Gastrocnemius medialis (tissue), 4 donors: ENCODE measurements around the gene FNDC3B. TPM values are rescaled to one million over a fixed set of nuclear protein-coding genes. Genes with fewer than 3 reads are reported as not detected.

Experiments used
- ATAC-seq, 2 donors: fragments of 150-250 bp; one replicate each; pipeline ENCODE4 v1.9.1; 2016
- DNase-seq, 2 donors: peaks; one replicate each; pipeline ENCODE4 v3.0.0-alpha.2; 2019
- H3K27ac ChIP-seq, 4 donors: fragments of 200-600 bp; sonication (generic); 1 replicate in 1 of 4; 2 replicates in 3 of 4; pipeline ENCODE4 v1.5.1; 2016 to 2018; ENCODE audit warnings: mild to moderate bottlenecking in 2 of 4, moderate library complexity in 1 of 4
- H3K27me3 ChIP-seq, 3 donors: fragments of 200-600 bp; sonication (generic) in 2 of 3; 1 replicate in 1 of 3; 2 replicates in 2 of 3; pipeline versions ENCODE4 v1.5.1 to v1.6.0; 2016 to 2019; ENCODE audit warnings: mild to moderate bottlenecking in 1 of 3, moderate library complexity in 1 of 3
- H3K36me3 ChIP-seq, 2 donors: fragments of 200-600 bp; sonication (generic) in 1 of 2; one replicate each; pipeline ENCODE4 v1.5.1; 2017 to 2018
- H3K4me1 ChIP-seq, 2 donors: fragments of 200-600 bp; sonication (generic) in 1 of 2; one replicate each; pipeline ENCODE4 v1.5.1; 2016 to 2017; ENCODE audit warnings: mild to moderate bottlenecking in 2 of 2
- H3K4me3 ChIP-seq, 4 donors: fragments of 200-600 bp; sonication (generic) in 3 of 4; 1 replicate in 1 of 4; 2 replicates in 3 of 4; pipeline ENCODE4 v1.5.1; 2016 to 2019; ENCODE audit warnings: mild to moderate bottlenecking in 2 of 4
- H3K9me3 ChIP-seq, 3 donors: fragments of 200-600 bp; sonication (generic) in 2 of 3; 1 replicate in 1 of 3; 2 replicates in 2 of 3; pipeline ENCODE4 v1.5.1; 2016 to 2019
- POLR2A ChIP-seq, 2 donors: fragments of 450-650 bp; IDR thresholded peaks; one replicate each; pipeline ENCODE4 v1.6.1; 2017; ENCODE audit warnings: antibody characterized with exemption in 2 of 2, mild to moderate bottlenecking in 2 of 2, moderate library complexity in 2 of 2
- in situ Hi-C, 4 donors: fragments of 200-750 bp; cut with MboI; loops; one replicate each; pipeline versions ENCODE4 v1.15.0 to v1.8.0; 2017; ENCODE audit warnings: low sequenced_read_pairs in 4 of 4
- intact Hi-C: fragments of 100-400 bp; cut with DNase I; formaldehyde crosslinking; loops from one replicate; pipeline ENCODE4 v1.15.1; 2023; ENCODE audit warnings: low total_unique reads
- total RNA-seq, 4 donors: library from RNA; depleted of rRNA; stranded (reverse); fragments of >200 nt; gene quantifications; one replicate each; pipeline versions ENCODE4 v1.1.0 to v1.2.3, GENCODE V29; 2016
- TF ChIP-seq, protein P1 (sequence below), 5 experiments: fragments of 450-650 bp in 3 of 5; fragments of 200-600 bp in 2 of 5; sonication (generic) in 2 of 5; IDR thresholded peaks in 4 of 5; conservative IDR thresholded peaks in 1 of 5; 1 replicate in 4 of 5; 2 replicates in 1 of 5; pipeline ENCODE4 v1.5.1; 2016 to 2019; ENCODE audit warnings: antibody characterized with exemption in 5 of 5, mild to moderate bottlenecking in 3 of 5, moderate library complexity in 3 of 5

Gene FNDC3B
- total RNA-seq, 4 donors from 2014 or later: 42.5 to 110 (median 74.2) TPM

DNA sequence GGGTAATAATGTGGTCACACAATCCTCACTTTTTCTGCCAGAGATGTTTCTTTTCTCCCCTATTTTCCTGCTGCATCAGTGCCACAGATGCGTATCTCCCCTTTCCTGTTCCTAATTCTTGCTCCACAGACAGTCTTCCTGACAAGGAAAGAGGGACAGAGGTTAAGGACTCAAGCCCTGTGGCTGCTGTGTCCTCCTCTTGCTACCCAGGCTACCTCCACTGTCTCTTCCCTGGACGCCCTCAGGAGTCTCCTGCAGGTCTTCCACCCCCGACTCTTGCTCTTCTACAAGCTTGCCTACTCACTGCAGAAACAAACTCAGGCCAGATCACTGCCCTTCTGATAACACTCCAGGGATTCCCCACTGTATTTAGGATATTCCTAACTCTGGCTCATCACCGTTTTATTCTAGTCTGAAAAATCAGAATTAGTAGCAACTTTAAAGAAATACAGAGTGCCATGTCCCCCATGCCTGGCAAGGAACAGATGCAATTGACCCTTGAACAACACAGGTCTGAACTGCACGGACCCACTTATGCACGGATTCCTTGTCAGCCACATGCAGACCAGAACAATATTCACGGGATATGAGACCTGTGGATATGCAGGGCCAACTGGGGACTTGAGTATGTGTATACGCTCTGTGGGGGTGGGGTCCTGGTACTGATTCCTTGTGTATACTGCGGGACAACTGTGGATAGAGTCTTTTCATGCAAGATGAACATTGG is 257.0 kb downstream of the FNDC3B start:
- no peaks in the 10 kb centered on the region for H3K27me3 ChIP-seq
- H3K27ac ChIP-seq: no peak overlapping the region
- TF ChIP-seq, protein P1, sequence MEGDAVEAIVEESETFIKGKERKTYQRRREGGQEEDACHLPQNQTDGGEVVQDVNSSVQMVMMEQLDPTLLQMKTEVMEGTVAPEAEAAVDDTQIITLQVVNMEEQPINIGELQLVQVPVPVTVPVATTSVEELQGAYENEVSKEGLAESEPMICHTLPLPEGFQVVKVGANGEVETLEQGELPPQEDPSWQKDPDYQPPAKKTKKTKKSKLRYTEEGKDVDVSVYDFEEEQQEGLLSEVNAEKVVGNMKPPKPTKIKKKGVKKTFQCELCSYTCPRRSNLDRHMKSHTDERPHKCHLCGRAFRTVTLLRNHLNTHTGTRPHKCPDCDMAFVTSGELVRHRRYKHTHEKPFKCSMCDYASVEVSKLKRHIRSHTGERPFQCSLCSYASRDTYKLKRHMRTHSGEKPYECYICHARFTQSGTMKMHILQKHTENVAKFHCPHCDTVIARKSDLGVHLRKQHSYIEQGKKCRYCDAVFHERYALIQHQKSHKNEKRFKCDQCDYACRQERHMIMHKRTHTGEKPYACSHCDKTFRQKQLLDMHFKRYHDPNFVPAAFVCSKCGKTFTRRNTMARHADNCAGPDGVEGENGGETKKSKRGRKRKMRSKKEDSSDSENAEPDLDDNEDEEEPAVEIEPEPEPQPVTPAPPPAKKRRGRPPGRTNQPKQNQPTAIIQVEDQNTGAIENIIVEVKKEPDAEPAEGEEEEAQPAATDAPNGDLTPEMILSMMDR (IDR thresholded peaks at IDR 0.05 in 4 of 5, conservative IDR thresholded peaks at IDR 0.05 in 1 of 5): no peak
- no peak for TF ChIP-seq POLR2A (IDR thresholded peaks at IDR 0.05)
- H3K9me3 ChIP-seq: no peaks in the 10 kb centered on the region
- H3K4me1 ChIP-seq: peaks cover 18 to 19% of the 10 kb centered on the region in 2 donors
- DNase-seq (no peak), ATAC-seq (no peak)
- peaks cover 0 to 36% of the 10 kb centered on the region in 2 donors for H3K36me3 ChIP-seq
- H3K4me3 ChIP-seq: no peak overlapping the region
- in situ Hi-C loops (no loop called here), intact Hi-C loops (no loop called here)

DNA sequence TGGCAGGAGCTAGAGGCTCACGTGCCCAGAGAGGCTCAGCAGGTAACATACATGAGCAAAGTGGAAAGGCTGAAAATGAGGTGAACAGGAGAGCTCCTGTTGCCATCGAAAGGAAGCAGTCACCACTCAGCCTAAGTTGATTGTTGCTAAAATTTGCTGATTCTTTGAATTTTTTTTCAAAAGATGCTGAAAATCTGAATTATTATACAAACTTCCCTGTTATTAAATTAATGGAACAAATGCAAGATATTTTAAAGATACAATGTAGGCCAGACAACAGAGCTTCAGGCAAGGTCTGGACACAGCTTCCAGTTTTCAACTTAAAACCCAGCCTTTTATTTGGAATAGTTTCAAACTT is 257.6 kb downstream of the FNDC3B start:
- H3K27me3 ChIP-seq: no peaks in the 10 kb centered on the region
- peaks cover 14 to 17% of the 10 kb centered on the region in 2 donors for H3K4me1 ChIP-seq
- no peak overlapping the region for H3K27ac ChIP-seq
- TF ChIP-seq, protein P1 (IDR thresholded peaks at IDR 0.05 in 4 of 5, conservative IDR thresholded peaks at IDR 0.05 in 1 of 5): no peak
- TF ChIP-seq POLR2A (IDR thresholded peaks at IDR 0.05): no peak
- ATAC-seq: no peak
- in situ Hi-C loops (no loop called here), intact Hi-C loops (no loop called here)
- no peaks in the 10 kb centered on the region for H3K9me3 ChIP-seq
- no peak overlapping the region for H3K4me3 ChIP-seq
- DNase-seq: no peak
- peaks cover 0 to 36% of the 10 kb centered on the region in 2 donors for H3K36me3 ChIP-seq

DNA sequence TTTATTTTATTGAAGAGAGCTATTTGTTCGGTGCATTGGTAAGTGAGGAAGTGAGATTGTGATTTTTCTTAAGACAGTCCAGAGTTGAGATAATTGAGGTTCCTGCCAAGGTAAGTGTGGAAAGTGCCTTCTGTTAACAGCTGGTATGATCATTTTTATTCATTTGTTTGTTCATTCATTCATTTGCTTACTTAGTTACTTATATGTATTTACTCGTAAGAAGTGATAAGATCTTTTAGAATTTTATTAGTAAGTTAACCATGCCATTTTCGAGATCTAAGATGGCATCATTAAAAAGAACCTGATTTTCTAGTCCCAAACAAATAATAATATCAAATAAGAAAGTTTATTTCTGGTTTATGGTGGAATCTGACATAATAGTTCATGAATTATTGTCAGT is 258.9 kb downstream of the FNDC3B start:
- peaks cover 0 to 36% of the 10 kb centered on the region in 2 donors for H3K36me3 ChIP-seq
- ATAC-seq (no peak), DNase-seq (no peak)
- H3K27me3 ChIP-seq: no peaks in the 10 kb centered on the region
- H3K27ac ChIP-seq: no peak overlapping the region
- no peak overlapping the region for H3K4me3 ChIP-seq
- in situ Hi-C loops (no loop called here), intact Hi-C loops (no loop called here)
- no peaks in the 10 kb centered on the region for H3K9me3 ChIP-seq
- no peak for TF ChIP-seq POLR2A (IDR thresholded peaks at IDR 0.05)
- TF ChIP-seq, protein P1 (IDR thresholded peaks at IDR 0.05 in 4 of 5, conservative IDR thresholded peaks at IDR 0.05 in 1 of 5): no peak
- peaks cover 3 to 4% of the 10 kb centered on the region in 2 donors for H3K4me1 ChIP-seq

DNA sequence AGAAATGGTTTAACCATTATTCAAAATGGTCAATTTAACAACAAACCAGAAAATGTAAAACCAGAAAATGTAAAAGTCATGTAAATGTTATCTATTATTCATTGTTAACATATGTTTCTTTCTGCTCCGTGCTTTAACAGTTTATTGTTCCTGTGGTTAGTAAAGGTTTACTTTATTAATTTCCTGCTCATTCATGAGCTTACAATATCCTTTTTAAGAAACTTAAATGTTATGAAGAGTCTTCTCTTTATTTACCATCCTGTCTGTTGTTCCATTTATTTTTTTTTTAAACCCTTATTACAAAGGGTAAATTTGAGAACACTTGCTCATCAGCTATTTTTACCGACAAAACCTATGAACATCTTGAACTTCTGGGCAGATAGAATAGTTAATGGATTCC is 260.8 kb downstream of the FNDC3B start:
- Histone ChIP-seq H3K4me1 (peaks cover 7% of the 10 kb centered on the region in 2 donors), H3K27ac (no peak overlapping the region), H3K27me3 (no peaks in the 10 kb centered on the region), H3K36me3 (peaks cover 0 to 30% of the 10 kb centered on the region in 2 donors), H3K9me3 (no peaks in the 10 kb centered on the region), H3K4me3 (no peak overlapping the region)
- intact Hi-C loops (no loop called here), in situ Hi-C loops (loop anchor here in 1 of 4 donors (25.0 kb wide), 1 partner anchor 263 kb away; the partner anchor contains the start of gene FNDC3B)
- no peak for DNase-seq
- no peak for ATAC-seq
- TF ChIP-seq, protein P1 (IDR thresholded peaks at IDR 0.05 in 4 of 5, conservative IDR thresholded peaks at IDR 0.05 in 1 of 5): no peak
- TF ChIP-seq POLR2A (IDR thresholded peaks at IDR 0.05): no peak
